Measurements from ENCODE around the gene DDX31.

DNA sequence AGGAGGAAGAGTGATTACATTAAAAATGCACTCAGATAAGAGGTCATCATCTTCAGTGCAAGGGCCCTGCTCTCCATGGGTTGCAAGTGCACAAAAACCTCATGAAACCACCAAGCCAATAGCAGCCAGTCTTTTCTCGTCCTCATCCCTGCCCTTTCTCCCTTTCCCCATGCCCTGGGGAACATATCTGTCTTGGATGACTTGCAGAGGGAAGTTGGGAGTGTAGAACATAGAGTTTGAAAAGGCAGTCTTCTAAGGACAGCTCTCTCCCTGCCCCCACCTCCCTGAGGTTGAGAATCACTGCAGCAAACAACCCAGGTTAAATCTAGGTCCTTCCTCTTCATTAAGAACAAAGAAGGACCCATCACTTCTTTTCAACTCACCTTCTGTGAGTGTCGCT, 22.0 kb downstream of the DDX31 start:
- TF ChIP-seq EGR1 (conservative IDR thresholded peaks at IDR 0.05): no peak
- no peak for TF ChIP-seq HDAC3 (IDR thresholded peaks at IDR 0.05; ENCODE audit: borderline replicate concordance, partially characterized antibody)
- TF ChIP-seq, protein P1, sequence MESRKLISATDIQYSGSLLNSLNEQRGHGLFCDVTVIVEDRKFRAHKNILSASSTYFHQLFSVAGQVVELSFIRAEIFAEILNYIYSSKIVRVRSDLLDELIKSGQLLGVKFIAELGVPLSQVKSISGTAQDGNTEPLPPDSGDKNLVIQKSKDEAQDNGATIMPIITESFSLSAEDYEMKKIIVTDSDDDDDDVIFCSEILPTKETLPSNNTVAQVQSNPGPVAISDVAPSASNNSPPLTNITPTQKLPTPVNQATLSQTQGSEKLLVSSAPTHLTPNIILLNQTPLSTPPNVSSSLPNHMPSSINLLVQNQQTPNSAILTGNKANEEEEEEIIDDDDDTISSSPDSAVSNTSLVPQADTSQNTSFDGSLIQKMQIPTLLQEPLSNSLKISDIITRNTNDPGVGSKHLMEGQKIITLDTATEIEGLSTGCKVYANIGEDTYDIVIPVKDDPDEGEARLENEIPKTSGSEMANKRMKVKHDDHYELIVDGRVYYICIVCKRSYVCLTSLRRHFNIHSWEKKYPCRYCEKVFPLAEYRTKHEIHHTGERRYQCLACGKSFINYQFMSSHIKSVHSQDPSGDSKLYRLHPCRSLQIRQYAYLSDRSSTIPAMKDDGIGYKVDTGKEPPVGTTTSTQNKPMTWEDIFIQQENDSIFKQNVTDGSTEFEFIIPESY (CRISPR knock-in tag; IDR thresholded peaks at IDR 0.05): no peak
- TF ChIP-seq SMC3 (conservative IDR thresholded peaks at IDR 0.05; ENCODE audit: insufficient read depth, low read depth, low read length): no peak
- TF ChIP-seq, protein P2, sequence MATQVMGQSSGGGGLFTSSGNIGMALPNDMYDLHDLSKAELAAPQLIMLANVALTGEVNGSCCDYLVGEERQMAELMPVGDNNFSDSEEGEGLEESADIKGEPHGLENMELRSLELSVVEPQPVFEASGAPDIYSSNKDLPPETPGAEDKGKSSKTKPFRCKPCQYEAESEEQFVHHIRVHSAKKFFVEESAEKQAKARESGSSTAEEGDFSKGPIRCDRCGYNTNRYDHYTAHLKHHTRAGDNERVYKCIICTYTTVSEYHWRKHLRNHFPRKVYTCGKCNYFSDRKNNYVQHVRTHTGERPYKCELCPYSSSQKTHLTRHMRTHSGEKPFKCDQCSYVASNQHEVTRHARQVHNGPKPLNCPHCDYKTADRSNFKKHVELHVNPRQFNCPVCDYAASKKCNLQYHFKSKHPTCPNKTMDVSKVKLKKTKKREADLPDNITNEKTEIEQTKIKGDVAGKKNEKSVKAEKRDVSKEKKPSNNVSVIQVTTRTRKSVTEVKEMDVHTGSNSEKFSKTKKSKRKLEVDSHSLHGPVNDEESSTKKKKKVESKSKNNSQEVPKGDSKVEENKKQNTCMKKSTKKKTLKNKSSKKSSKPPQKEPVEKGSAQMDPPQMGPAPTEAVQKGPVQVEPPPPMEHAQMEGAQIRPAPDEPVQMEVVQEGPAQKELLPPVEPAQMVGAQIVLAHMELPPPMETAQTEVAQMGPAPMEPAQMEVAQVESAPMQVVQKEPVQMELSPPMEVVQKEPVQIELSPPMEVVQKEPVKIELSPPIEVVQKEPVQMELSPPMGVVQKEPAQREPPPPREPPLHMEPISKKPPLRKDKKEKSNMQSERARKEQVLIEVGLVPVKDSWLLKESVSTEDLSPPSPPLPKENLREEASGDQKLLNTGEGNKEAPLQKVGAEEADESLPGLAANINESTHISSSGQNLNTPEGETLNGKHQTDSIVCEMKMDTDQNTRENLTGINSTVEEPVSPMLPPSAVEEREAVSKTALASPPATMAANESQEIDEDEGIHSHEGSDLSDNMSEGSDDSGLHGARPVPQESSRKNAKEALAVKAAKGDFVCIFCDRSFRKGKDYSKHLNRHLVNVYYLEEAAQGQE (IDR thresholded peaks at IDR 0.05; ENCODE audit: borderline replicate concordance): no peak
- TF ChIP-seq, protein P2 (CRISPR knock-in tag; IDR thresholded peaks at IDR 0.05; ENCODE audit: low read depth): no peak
